Stimulated activated CD8-positive, alpha-beta memory T cell treated with anti-CD3 and anti-CD28 coated beads, Interleukin-15, amount 100 ng/mL, for 1 hour (primary cell): Measurements from ENCODE around the gene CCDC142.

Experiments used
- DNase-seq: peaks from one replicate; pipeline ENCODE4 v3.0.0-alpha.2; 2020; ENCODE audit warnings: low read depth

Gene CCDC142

DNA sequence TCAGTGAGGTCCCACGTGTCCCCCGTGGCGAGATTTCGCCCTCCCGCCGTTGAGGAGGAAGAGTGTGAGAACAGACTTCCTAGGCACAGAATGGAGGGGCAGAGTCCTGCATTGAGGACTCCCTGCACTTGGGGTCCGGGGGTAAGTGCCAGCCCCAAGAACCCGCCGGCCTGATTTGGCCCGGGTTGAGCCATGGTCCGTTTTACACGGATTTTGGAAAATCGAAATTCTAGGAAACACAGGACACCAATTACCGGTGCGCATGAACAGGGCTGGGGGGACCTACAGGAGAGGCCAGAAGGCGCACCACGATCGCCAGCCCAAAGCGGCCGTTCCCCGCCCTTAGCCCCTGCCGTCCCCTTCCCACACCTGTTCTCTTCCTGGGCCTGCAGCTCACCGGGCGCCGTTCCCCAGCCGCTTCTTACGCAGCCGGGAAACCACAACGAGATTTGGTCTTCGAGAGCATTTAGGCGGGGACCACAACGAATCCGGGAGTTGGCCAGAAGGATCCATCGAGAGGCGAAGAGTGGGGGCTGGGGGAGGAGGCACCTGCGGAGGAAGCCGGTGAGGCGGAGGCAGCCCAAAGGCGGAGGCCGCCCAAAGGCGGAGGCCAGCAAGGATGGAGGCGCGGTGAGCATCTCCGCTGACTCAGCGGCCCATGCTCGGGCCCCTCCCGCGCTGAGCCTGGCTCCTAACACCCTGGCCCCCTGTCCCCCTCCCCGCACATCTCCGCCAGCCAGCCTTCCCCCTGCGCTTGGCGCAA is 31.0 kb upstream of the CCDC142 start:
- no peak for DNase-seq

DNA sequence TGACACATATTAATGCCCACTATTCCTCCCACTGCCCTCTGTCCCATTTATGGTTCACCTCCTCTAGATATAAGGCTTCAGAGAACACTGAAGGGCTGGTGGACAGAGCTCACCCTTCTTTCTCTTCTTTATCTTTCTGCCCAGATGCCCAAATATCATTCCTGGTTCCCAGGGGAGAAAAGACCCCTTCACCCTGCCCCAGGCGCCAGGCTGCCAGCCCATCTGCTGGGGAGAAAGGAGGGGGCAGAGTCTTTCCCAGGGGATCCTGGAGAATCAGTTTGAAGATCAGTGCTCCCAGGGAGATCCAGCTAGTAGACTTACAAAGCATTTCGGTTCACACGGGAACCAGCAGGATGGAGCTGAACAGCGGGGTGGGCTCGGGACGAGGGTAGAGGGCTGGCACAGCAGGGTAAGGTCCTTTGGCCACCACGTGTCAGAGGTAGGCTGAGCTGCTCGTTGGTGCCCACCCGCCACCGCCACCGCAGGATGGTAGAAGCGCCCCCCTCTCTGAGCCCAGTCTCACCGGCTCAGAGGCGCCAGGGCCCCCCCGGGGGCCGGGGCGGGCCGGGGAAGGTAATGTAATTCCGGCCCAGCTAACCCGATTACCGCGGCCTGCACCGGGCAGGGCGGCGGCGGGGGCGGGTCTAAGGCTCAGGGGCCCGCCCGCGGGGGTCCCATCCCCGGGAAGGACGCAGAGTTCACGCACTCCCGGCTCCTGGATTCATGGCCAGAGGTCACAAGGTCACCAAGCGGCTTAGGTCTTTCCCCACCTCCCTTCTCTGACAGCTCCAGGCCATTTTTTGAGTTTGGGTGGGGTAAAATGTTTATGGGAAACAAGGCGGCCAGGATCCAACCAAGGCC is 30.2 kb upstream of the CCDC142 start:
- DNase-seq, result no peak

DNA sequence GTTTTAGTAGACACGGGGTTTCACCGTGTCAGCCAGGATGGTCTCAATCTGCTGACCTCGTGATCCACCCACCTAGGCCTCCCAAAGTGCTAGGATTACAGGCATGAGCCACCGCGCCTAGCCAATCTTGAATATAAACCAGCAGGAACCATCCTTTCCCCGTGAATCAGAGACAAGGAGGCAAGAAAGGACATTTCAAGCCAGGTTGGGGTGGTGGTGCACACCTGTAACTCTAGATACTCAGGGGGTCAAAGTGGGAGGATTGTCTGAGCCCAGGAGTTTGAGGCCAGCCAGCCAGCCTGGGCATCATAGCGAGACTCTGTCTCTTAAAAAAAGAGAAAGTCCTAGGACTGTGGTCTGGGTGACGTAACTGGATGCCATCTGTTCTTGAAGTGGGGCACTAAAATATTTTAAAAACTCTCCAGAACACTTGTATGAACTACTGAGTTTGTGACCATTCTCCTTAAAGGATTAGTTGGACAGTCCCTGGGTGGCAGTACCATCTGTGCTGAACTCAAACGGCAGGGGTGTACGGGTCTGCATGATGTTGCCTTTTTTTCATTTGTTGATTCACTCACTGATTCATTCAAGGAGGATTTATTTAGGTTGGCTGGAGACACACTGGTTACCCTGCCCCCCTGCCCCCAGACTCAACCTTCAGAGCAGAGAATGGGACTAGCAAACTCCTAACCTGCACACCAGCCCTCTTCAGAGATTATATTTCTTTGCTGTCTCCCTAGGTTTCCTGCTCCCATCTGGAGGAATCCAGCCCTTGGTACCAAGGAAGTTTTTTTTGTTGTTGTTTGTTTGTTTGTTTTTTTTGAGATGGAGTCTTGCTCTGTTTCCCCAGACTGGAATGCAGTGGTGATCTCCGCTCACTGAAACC is 28.5 kb upstream of the CCDC142 start:
- DNase-seq, result no peak

DNA sequence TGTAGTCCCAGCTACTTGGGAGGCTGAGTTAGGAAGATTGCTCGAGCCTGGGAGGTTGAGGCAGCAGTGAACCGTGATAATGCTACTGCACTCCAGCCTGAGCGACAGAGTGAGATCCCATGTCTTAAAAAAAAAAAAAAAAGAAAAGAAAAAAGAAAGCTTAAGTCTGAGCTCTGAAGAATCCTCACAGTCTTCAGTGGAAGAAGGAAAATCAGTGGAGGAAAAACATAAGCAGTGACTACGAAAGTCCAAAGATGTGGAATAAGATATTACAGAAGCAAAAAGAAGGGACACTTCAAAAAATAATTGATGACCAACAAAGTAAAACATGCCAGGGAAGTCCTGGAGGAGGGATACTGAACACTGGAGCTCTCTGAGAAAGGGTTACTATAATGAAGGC is 27.5 kb upstream of the CCDC142 start:
- no peak for DNase-seq

DNA sequence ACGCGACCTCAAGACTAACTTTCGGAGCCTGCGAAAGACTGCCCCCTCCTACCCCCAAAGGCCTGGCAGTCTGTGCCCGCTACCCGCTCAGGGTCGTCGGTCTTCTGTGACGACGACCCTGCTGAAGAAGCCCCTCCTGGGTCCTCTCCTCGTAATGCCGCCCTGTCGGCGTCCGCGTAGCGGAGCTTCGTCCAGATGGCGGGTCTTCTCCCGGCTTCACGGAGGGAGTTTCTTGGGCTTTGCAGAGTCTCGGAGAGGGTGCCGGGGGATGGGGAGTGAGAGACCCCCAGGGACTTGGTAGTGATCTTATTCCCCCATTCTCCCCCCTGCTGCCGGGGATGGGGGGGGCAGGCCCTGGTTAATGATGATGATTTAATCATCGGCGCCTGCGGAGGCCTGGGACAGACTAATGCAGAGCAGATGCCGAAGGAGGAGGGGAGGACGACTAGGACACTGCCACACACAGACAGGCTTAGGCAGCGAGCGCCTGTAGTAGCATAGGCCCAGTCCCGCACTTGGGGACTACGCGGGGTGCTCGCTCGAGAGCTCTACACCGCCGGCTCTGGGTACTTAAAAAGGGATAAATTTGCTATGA is 25.2 kb upstream of the CCDC142 start:
- no peak for DNase-seq

DNA sequence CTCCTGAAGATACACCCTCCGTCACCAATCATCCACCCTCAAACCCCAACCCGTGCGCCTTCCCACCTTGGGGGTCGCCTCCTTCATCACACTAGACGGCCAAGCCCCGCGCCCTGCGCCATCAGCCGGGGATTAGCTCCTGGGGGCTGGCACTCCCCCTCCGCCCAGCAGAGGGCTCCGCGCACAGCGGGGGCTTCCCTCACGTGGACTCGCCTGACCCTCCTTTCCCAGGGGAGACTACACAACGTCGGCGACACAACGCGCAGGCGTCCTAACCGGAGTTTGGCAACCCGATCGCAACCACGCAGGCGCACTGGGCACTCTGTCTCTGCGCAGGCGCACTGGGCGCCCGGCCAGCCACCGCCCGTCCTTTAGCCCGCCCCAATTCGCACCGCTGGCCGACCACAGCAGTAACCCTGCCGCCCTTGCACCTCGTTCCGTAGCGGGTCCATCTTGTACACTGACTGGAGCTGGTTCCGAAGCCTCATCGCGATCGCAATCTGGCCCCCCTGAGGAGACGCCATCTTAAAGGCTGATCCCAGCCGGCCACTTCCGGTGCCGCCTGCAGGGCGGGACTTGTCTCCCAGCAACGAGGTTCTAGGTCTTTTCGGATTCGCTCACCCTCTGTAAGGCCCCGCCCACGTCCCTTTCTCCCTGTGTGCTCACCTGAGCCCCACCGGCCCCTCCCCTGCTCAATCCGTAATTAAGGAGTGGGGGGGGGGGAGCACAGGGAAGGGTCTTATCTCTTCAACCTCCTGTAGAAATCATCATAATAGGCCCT is 24.5 kb upstream of the CCDC142 start, which contains the start of gene PCGF1:
Gene PCGF1, minus strand, starts transcription at position 551 of the 781 bp plus-strand sequence. Its CDS starts 27 bp downstream, at position 524.
- peak; percentile 99 for DNase-seq

DNA sequence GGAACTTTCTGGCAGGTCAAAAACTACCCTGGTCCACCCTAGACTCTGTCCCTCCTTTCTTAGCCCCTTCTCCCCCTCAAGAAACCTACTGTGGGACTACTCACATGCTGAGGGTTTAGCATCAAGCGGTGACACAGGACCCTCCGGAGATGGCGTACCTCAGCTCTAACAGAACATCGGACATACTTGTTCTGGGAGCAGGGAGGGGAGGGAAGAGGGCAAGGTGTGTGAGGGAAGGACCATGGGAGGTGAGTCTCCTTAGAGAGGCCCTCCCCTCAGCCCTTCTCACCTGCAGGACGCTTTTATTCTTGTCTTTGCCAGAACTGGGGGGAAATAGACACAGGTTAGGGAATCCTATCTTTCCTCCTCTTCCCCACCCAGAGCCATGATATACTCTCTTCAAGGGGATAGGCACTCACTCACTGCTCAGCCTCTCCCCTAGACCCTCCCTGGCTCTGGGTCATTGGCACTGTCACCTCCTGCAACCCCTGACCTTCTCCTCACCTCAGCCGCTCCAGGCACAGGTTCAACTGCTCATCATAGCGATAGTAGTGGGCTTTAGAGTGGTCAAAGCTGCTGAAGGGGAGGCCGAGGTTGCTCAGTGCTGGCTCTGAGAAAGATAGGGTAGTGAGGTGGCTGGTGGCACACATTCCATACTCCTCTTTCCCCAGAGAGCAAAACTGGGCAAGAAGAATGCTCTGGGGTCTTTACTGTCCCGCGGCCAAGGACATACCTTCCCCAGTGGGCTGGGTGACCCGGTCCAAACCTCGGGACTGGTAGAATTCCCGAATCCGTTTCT is 22.8 kb upstream of the CCDC142 start:
- no peak for DNase-seq

DNA sequence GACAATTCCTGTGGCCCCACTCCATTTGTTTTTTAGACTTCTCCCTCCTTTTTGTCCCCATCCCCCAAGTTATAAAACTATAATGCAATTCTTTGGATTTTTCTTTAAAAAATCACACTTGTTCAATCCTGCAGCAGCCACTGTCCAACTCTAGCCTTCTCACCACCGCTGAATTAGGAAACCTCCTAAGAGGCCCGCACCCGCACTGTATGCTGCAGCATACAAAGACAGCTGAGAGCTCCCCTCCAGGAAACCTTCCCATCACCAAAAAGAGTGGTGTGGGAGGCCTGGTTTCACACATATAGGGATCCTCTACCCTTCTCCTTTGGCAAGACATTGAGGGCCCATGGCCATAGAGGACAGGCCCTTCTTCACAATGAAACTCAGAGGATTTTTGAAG is 21.8 kb upstream of the CCDC142 start:
- DNase-seq, result no peak

DNA sequence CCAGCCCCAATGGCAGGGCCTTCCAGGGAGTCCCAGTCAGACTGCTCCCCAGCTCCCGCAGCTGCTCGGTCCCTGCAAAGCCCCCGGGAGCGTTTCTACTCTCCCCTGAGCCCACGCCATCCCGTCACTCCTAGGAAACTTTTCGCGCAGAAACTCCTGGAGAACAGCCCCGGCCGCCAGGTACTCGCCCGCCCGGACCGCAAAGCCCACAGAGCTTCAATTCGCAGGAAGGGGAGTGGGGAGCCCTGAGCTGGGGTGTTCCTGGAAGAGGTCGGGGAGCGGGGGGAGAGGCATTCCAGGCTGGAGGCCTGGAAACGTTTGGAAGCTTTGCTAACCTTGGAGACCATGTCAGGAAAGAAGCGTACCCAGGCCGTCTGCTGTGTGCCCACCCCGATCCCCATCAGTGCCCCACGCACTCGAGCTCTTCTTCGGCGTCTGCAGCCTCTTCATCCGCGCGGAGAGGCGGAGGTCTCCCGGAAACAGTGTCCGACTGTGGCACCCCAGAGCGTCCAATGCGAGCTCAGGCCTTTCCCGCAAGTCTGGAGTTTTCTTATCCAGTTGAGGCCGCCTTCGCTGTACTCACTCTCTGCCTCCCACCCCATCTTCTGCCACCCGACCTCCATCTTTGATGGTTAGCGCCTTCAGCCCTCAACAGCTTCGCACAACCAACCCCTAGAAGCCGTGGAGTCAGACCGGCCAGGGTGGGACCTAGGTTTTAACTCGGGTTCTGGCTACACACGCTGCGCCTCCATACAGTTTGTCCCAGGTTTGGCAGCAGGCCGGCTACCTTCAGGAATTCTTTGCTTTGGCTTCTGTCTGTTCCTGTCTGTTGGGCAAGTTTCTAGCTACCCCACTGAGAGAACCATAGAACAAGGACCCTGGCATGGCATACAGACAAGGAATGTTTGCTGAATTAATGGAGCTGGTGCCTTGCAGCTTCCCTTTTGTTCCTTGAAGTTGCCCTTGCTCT is 21.0 kb upstream of the CCDC142 start:
- DNase-seq, result no peak

DNA sequence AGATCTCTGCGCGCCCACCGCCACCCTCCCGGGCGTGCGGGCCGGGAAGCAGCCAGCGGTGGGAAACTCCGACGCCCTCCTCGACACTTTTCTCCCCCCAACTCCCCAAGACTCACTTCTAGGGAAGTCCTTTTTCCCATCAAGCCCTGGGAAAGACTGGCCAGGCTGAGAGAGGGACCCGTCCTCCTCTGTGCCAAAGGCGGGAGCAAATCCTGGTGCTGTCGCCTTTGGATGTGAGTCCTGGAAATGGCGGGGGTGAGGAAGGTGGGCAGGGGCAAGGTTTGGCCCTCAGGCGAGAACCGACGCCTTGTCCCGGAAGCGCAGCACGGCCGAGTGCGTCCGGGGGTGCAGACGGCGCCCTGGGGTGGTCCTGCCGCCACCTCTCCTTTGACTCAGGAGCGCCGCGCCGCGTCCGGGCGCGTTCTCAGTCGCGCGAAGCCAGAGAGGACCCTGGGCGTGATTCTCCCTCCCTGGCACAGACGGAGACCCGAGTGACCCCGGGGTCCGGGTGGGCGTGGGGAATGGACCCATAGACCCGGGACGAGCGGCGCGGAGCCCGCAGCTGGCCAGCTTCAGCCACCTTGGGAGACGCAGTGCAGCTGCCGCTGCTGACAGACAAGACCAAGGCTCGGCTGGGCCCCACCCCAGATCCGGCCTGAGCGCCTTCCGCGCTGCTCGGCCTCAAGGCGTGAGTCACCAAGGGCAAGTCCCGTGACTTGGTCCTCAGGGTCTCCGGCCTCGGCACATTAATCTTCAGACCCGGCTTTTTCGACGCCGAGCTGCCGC is 20.1 kb upstream of the CCDC142 start:
- DNase-seq, result no peak

DNA sequence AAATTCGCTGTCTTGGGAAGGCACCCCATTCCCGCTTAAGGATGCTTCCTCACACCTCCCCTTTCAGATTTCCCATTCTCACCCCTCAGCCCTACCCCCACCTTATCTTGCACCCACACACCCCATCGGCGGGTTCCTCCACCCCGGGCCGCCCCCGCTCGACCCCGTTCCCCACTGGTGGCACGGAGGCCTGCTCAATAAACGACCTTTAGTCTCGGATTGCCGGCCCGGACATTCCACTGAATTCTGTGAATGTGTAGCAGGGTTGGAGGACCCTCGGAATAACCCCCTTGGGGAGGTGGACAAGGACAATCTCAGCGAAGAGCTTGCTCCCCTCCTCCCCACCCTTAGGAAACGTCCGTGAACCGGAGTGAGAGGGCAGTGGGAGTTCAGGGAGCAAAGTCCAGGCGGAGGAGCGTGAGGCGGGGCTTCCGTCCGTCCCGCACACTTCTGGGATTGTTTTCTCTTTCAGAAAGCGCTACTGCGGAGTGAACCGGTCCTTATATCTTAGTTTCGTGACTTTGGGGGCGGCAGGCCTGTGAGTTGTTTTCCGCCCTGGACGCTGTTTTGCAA is 19.4 kb upstream of the CCDC142 start:
- DNase-seq, result no peak

DNA sequence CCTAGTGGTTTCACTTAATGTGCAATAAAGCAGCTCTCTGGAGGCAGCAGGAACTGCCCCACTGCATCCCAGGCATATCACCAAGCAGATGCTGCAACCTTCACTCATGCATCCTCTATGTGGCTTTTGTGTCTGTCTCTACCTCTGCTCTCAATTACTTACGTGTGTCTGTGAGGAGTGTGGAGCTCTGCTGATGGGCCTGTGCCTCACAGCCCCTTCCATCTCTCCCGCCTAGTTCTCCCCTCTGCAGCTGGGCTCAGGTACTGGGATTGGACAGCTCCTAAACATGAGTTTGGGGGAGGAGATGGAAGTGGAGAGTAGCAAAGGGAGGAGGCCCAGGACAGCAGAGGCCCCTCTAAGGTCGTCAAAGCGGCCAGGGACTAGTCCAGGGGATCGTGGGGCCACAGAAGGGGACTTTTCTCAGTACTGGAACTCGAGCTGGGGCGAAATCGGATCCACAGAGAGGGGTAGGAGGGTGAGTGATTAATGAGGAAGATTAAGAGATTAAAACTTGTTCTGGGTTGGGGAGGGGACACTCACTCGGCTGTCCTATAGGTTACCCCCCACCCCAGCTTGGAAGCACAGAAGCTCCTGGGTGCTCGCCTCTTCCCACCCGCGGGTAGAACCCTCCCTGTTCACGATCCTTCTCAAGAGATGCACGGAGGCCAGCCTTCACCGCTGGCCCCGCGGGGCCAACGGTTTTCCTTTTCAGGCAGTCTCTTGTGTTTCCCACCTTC is 18.7 kb upstream of the CCDC142 start:
- DNase-seq, result no peak

DNA sequence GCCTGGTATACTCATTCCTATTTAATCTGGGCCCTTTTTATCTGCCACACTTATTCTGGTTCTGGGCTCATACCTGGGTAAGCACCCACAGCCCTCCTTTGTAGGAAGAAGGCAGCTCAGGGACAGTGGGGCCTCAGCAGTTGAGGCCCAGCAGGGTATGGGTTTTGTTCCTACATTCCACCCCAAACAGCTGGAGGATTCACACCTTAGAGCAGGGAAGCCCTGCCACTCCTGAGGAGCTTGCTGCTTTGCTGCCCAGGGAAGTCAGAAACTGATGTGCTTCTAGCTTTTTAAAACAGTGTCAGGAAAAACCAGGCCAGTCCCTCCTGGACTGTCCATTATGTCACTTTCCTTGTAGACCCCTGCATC is 17.8 kb upstream of the CCDC142 start:
- DNase-seq, result no peak

DNA sequence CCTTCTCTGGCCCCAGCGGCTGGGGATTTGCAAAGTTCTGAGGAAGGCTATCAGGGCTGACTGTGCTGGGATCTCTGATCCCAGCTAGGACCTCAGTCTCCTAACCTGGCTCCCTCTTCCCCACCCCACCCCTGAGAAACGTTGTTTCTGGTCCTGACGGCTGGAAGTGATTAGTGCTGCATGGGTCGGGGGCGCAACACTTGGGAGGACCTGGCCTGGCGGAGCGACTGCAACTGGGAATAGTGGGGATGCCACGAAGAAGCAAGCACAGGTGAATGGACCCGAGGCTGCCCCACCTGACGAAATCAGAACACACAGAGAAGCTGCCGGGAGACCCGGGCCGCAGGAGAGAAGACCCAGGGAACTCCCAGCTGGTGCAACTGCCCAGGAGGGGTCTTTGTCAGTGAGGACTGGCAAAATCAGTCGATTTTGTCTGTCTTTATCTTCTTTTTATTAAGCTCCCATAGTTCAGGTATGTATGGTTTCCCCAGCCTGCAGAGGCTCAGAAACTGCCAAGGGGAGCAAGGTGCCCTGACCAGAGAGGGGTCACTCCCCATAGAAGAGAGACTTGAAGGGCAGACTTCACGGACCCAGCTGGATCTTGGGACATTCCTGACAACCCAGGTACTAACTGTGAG is 17.3 kb upstream of the CCDC142 start:
- no peak for DNase-seq

DNA sequence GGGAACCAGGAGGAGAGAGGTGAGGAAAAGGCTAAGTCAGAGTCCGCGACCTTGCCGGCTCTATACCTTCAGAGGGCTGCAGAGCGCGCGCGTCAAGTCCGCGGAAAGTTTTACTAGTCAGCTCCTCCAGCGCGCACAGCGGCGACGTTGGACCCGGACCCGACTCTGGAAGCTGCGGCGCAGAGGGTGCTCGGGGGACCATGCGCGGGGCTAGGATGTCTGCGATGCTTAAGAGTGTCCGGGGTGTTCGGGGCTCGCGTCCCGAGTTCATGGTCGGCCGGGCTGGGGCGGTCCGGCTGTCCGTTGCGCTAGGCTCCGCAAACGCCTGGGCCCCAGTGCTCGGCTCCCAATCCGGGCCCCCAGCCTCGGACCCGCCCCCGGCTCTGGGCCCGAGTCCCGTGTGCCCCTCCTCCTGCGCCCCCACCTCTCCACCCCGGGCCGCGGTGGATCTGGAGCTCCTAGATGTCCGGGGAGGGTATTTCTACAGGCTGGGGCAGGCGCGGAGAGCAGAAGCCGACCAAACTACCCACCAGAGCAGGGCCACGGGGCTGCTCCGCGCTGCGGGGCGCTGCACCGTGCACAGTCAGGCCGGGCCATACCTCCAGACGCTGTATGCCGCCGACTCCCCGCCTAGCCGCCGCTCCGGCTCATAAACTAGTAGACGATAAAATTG is 16.6 kb upstream of the CCDC142 start, which contains the start of gene LBX2:
Gene LBX2, minus strand, starts transcription at position 337 of the 673 bp plus-strand sequence. Its CDS starts 66 bp downstream, at position 271.
- no peak for DNase-seq
